Activated T-helper 9 cell treated with anti-CD3 and anti-CD28 coated beads, Interleukin-2, amount 50 U/mL, for 16 hours (primary cell): ENCODE measurements around the gene SLC43A3.

ENCODE experiments used
- DNase-seq: peaks from one replicate; pipeline ENCODE4 v3.0.0-alpha.2; 2020; ENCODE audit warnings: low read depth

The SLC43A3 gene

DNA sequence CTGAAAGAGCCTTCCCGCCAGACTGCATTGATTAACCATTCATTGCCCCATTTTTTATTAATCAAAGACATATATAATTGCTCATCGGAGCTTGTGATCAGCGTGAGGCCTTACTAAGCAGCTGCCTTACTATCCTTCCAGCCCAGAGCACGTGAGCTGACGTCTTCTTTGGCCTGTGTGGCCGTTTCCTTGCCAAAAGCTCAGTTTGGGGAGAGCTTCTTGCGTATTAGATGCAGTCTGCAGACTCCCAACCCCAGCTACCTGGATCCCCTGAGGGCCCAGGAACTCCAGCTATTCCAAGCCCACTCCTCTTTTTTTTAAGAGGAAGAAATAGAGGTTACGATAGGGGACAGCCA lies 784 bp upstream of the SLC43A3 start:
- no peak for DNase-seq

- DNase-seq, result no peak
Measured at GRCh38 chr11:57426439-57426928, 437 bp downstream of the SLC43A3 start.

GRCh38 chr11:57425565-57426438 lies 1.1 kb downstream of the SLC43A3 start:
- DNase-seq, result no peak

DNA sequence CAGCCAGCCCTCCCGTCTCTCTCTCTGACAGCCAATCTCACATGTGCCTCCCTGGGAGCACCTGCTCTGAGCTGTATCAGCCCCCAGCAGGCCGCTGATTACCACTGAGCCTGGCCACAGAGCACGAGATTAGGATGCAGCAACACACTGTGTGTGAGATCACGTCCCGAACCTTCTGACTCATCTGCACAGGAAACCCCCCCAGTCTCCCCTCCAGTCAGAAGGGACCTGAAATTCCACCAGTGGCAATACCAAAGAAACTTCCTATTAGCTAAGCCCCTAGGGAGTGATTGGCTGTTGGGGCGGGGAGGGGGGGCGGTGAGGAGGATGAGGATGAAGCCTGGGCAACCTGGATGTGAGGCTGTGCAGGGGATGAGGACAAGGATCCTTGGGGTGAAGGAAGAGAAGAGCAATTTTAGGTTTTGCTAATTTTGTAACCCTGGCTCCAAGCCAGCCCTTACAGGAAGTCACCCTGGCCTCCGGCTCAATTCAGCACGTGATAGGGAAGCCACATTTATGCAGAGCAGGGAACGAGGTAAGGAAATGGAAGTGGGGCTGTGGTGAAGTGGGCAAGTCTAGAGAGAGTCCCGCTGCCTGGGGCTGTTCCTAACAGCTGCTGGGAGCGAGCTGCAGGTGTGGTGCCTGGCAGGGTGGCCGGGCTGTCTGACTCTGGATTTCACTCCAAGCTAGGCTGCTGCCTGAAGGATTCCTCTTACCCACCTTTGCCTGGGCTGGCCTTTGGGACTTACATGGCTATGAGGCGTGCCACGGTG lies 1.9 kb downstream of the SLC43A3 start:
- DNase-seq, result peak; percentile 83

GRCh38 chr11:57424137-57424791 lies 2.7 kb downstream of the SLC43A3 start:
- no peak for DNase-seq

DNA sequence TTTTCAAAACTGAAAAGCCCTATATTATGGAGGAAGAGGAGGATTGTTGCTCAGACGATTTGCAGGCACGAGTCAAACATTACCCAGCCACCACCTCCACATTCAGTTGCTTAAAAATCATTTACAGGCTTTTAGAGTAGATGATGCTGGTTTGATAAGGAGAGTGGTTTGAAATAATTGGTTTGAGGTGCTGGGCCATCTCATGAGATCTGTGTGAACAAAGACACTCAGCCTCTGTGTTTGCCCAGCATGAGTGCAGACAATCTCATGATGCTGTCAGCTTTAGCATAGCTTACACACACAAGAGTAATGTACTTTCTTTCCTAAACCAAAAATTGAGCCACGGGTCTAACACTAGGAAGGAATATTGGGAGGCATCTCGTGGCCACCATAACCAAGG lies 4.3 kb downstream of the SLC43A3 start:
- DNase-seq, result no peak

DNA sequence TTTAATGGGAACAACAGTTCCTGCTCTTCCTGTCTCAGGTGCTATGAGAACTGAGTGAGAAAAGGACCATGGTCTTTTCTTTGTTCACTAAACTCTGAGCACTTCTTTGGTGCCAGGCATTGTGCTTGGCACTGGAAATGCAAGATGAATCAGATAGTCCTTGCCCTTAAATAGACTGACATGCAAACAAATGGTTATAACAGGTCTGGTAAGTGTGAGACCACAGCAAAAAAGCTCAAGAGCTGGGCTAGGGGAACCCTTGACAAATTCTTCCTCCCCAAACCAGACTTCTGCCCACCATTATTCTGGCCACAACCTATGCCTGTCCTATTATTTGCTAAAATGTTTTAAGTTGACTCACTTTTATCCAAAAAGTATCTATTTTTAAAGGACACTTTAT lies 5.1 kb downstream of the SLC43A3 start:
- no peak for DNase-seq

GRCh38 chr11:57421066-57421465 lies 5.9 kb downstream of the SLC43A3 start:
- DNase-seq, result no peak

- no peak for DNase-seq
Measured at GRCh38 chr11:57419146-57419545, 7.8 kb downstream of the SLC43A3 start.

DNA sequence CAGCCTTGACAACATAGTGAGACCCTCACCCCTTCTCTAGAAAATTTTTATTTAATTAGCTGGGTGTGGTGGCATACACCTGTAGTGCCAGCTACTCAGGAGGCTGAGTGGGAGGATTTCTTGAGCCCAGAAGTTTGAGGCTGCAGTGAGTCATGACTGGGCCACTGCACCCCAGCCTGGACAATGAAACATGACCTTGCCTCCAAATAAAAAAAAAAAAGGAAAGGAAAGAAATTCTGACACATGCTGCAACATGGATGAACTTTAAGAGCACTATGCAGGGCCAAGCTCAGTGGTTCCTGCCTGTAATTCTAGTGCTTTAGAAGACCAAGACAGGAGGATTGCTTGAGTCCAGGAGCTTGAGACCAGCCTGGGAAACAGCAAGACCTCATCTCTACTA lies 8.8 kb downstream of the SLC43A3 start:
- no peak for DNase-seq

DNA sequence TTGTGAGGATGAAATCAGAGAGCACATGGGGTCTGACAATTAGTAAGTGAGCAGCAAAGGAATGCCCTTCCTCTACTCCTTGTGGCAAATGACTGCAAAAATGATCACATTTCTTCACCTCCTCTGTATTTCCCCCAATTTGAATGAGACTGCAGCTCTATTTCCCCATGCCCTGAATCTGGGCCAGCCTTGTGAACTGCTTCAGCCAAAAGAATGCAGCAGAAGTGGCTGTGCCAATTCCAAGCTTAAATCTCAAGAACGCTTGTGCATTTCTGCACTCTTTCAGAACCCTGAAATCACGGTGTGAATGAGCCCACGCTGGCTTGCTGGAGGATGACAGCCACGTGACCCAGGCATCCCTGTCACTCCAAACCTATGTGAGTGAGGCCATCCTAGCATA lies 9.9 kb downstream of the SLC43A3 start:
- no peak for DNase-seq

GRCh38 chr11:57416436-57416835 lies 10.5 kb downstream of the SLC43A3 start:
- DNase-seq, result no peak

DNA sequence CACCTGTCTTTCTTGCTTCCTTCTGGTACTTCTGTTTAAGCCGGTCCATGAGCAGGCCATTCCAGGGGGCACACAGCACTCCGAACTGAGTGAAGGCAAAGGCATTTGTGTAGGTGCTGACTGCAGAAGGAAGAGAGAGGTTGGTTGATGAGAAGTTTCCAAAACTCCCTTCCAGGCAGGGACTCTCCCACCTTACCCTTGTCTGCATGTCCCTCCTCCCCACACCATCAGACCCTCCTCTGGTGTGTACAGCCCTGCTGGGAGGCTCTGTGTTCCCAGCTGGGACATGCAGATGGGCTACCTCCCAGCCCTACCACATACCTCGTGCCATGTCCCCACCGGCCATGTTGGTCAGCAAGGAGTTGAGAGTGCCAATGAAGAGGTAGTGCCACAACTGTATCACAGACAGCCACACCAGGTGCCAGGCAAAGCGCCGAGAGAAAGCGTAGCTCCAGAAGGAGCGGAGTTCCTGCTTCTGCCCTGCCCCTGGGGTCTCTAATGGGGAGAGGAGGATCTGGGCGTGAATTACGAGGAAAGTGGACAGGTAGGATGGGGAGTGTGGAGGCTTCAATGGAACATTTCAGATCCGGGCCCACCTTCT lies 12.2 kb downstream of the SLC43A3 start:
- DNase-seq, result no peak

DNA sequence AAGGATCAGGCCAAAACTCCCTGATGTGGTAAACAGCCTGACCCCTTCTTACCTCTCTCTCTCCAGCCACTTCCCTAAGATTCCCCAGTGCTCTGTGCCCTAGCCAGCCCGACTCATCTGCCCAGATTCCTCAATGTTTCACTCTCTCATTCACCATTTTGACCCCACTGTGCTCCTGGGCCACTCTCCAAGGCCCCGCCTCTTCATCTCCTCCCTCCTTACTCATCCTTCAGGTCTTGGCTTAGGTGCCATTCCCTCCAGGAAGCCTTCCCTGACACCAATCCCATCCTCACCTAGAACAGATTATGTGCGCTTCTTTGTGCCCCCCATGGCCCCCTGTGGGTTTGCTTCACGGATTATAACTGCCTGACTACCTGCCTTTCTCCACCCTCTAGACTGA lies 13.2 kb downstream of the SLC43A3 start:
- DNase-seq, result no peak

DNA sequence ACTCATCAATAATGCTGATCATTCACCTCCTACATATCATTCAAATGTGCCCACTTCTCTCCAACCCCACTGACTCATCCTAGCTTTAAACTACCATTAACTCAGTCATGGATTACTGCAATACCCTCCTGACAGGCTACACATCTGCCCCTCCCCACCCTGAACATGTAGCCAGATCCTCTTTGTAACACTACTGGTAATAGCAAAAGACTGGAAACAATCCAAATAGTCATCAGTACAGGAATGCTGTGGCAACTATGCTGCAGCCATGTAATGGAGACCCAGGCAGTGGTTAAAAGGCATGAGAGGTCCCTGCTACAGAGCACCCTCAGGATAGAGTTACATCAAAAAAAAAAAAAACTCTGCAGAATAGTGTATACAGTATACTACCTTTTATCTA lies 16.6 kb downstream of the SLC43A3 start:
- no peak for DNase-seq

DNA sequence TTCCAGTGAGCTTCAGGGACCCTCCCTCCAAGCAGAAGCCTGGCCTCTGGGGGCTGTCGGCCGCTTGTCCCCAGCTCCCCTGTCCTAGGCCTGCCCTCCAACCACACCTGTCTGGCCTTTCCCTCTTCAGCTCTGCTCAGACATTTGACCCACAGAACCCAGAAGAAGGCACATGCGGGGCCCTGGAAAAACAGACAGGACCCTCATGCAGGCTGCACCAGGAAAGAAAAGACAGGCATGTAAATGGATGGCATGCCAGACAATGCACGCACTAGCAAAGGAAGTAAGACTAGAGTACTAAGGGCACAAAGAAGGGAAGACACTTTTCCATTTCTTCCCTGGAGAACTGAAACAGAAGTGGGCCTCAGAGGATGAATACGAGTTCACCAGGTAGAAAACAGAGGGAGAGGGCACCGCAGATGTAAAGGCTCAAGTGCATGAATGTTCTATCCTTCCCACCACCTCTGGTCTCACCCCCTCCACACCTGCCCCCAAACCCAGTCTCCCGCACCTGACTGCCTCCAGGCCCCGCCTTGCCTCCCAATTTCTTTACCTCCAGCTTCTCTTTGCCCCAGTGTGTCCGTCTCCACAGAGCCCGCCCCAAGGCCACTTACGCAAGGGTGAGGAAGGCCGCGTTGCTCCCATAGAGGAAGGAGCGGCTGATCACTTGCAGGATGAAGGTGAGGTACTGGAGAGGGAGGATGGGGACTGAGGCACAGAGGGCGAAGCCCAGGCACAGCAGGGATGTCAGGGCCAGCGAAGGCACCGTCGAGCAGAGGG lies 17.4 kb downstream of the SLC43A3 start:
- no peak for DNase-seq

DNA sequence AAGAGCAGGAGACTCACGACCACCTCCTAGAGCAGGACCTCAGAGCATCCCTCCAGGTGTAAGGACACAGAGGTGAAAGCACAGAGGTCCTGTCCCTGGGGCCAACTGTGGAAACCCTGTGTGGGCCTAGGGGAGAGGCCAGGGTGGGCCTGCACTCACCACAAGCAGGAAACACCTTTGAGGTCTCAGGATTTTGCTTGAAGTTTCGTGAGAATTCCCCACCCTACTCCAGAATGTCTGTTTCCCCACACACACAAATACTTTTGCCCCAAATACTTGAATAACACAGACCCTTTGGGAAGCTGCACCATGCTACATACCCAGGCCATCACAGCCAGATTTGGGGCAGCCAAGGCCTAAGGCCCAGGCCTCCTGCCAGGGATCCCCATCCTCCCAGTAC lies 18.1 kb downstream of the SLC43A3 start:
- DNase-seq, result no peak

DNA sequence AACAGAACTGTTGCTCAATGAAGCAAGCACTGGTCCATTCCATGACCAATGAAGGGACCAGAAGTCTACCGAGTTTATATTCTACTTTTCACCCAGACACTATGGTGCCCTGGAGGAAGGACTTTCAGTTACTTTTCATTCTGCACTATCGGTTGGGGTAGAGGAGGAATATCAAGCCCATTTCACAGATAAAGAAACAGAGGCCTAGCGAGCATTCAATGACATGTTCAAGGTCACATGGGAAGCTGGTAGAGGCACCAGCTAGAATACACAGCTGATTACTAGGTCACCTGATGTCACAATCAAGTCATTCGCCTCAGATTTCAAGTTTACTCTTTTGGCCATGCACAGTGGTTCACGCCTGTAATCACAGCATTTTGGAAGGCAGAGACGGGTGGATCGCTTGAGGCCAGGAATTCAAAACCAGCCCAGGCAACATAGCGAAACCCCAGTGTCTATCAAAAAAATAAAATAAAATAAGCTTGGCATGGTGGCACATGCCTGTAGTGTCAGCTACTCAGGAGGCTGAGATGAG lies 18.9 kb downstream of the SLC43A3 start:
- DNase-seq, result no peak

GRCh38 chr11:57407010-57407920 lies 19.7 kb downstream of the SLC43A3 start:
- no peak for DNase-seq

- peak; percentile 25 for DNase-seq
Measured at GRCh38 chr11:57406337-57406904, 20.5 kb downstream of the SLC43A3 start.
